Osteoblast (primary cell): Measurements from ENCODE around the gene ODF2L. TPM values are rescaled to one million over a fixed set of nuclear protein-coding genes. Genes with fewer than 3 reads are reported as not detected.
A peak's percentile ranks its signal among the peaks of the same experiment; 100 is the strongest.

Experiments used
- DNase-seq: peaks from one replicate; pipeline ENCODE4 v3.0.0; 2011; ENCODE audit warnings: low spot score, mixed read lengths; ENCODE audit not compliant: insufficient read length; ENCODE audit errors: missing footprints
- H2AFZ ChIP-seq: 2 replicates; pipeline ENCODE4 v1.6.0; 2011; ENCODE audit warnings: mild to moderate bottlenecking, low read length
- H3K27ac ChIP-seq: 2 replicates; pipeline ENCODE4 v1.5.1; 2011; ENCODE audit warnings: mild to moderate bottlenecking, low read depth, low read length, moderate library complexity
- H3K27me3 ChIP-seq: 2 replicates; pipeline ENCODE4 v1.6.0; 2012; ENCODE audit warnings: mild to moderate bottlenecking, control low read depth, inconsistent platforms, low read length, moderate library complexity; ENCODE audit not compliant: insufficient read depth
- H3K36me3 ChIP-seq: 2 replicates; pipeline ENCODE4 v1.5.1; 2011; ENCODE audit warnings: mild to moderate bottlenecking, low read length, control low read depth, moderate library complexity; ENCODE audit not compliant: insufficient read depth
- H3K4me1 ChIP-seq: 2 replicates; pipeline ENCODE4 v1.5.1; 2011; ENCODE audit warnings: mild to moderate bottlenecking, low read length, control low read depth, moderate library complexity; ENCODE audit not compliant: insufficient read depth
- H3K4me2 ChIP-seq: 2 replicates; pipeline ENCODE4 v1.6.0; 2011; ENCODE audit warnings: mild to moderate bottlenecking, low read length; ENCODE audit not compliant: insufficient read depth
- H3K4me3 ChIP-seq: fragments of 200-600 bp; sonication (generic); 3 replicates; pipeline ENCODE4 v1.5.1; 2012; ENCODE audit warnings: mild to moderate bottlenecking, low read length, inconsistent platforms; ENCODE audit not compliant: insufficient read depth
- H3K79me2 ChIP-seq: 2 replicates; pipeline ENCODE4 v1.6.0; 2012; ENCODE audit warnings: mild to moderate bottlenecking, low read length, control low read depth, inconsistent platforms; ENCODE audit not compliant: insufficient read depth
- H3K9me3 ChIP-seq: 2 replicates; pipeline ENCODE4 v1.5.1; 2011; ENCODE audit warnings: low read depth, low read length, control low read depth
- H4K20me1 ChIP-seq: 2 replicates; pipeline ENCODE4 v1.6.0; 2012; ENCODE audit warnings: mild to moderate bottlenecking, low read length, control low read depth; ENCODE audit not compliant: insufficient read depth
- small RNA-seq: library from RNA; depleted of rRNA; stranded (forward); fragments of <200 nt; gene quantifications from one replicate; pipeline ENCODE3, GENCODE V24; 2012
- total RNA-seq: library from RNA; depleted of rRNA; stranded (reverse); fragments of >200 nt; gene quantifications from 2 replicates; pipeline ENCODE4 v1.2.3, GENCODE V29; 2012
- TF ChIP-seq, protein P1 (sequence below): IDR thresholded peaks from 2 replicates; pipeline ENCODE4 v1.5.1; 2011; ENCODE audit warnings: mild to moderate bottlenecking, low read depth, low read length, moderate library complexity; ENCODE audit errors: extremely low read depth

ODF2L gene
- total RNA-seq, 1 donor: 87.6 TPM

DNA sequence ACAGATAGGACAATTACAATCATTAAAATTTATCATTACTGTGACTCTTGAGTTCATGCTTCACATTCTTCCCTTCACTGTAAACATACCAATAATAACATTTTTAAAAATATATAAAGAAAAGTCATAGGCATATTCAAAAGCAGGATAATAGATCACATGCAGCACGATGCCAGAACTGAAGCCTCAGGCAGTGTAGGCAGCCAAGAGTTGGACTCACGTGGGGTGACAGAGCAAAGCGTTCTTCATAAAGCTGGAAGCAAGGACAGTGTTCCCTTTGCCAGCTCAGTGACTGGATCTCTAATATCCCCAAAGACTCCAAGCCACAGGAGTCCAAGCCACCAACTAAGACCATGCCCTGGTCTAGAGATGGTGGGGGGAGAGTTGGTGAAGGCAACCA lies 77.7 kb downstream of the ODF2L start:
- no peaks in the 10 kb centered on the region for H4K20me1 ChIP-seq
- H3K9me3 ChIP-seq: no peaks in the 10 kb centered on the region
- no peaks in the 10 kb centered on the region for H3K4me1 ChIP-seq
- no peak for DNase-seq
- H3K27ac ChIP-seq: no peak overlapping the region
- H3K4me2 ChIP-seq: no peak overlapping the region
- H2AFZ ChIP-seq: no peak overlapping the region
- TF ChIP-seq, protein P1, sequence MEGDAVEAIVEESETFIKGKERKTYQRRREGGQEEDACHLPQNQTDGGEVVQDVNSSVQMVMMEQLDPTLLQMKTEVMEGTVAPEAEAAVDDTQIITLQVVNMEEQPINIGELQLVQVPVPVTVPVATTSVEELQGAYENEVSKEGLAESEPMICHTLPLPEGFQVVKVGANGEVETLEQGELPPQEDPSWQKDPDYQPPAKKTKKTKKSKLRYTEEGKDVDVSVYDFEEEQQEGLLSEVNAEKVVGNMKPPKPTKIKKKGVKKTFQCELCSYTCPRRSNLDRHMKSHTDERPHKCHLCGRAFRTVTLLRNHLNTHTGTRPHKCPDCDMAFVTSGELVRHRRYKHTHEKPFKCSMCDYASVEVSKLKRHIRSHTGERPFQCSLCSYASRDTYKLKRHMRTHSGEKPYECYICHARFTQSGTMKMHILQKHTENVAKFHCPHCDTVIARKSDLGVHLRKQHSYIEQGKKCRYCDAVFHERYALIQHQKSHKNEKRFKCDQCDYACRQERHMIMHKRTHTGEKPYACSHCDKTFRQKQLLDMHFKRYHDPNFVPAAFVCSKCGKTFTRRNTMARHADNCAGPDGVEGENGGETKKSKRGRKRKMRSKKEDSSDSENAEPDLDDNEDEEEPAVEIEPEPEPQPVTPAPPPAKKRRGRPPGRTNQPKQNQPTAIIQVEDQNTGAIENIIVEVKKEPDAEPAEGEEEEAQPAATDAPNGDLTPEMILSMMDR: no peak
- H3K4me3 ChIP-seq: no peak overlapping the region
- no peaks in the 10 kb centered on the region for H3K79me2 ChIP-seq
- peaks cover 2% of the 10 kb centered on the region for H3K27me3 ChIP-seq
- H3K36me3 ChIP-seq: no peaks in the 10 kb centered on the region

DNA sequence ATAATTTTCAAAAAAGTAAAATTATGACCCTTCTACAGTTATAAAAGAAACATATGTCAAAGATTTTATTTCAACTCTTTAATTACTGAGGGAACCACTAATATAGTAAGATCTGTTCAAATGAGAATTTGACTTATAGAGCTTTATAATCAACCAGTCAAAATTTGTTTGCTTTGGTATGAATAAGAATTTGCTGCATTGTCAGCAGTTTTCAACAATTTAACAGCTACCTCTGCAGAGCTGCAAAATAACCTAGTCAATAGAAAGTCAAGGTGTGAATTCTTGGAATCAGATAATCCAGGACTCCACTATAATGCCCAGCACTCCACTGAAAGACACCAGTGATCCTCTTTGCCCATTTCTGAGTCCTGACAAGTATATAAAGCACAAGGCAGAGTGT lies 78.2 kb downstream of the ODF2L start:
- H3K79me2 ChIP-seq: no peaks in the 10 kb centered on the region
- H2AFZ ChIP-seq: no peak overlapping the region
- no peak for DNase-seq
- no peaks in the 10 kb centered on the region for H4K20me1 ChIP-seq
- no peak overlapping the region for H3K27ac ChIP-seq
- no peaks in the 10 kb centered on the region for H3K27me3 ChIP-seq
- no peak overlapping the region for H3K4me2 ChIP-seq
- no peaks in the 10 kb centered on the region for H3K4me1 ChIP-seq
- TF ChIP-seq, protein P1: no peak
- H3K9me3 ChIP-seq: no peaks in the 10 kb centered on the region
- H3K36me3 ChIP-seq: no peaks in the 10 kb centered on the region
- H3K4me3 ChIP-seq: no peak overlapping the region

DNA sequence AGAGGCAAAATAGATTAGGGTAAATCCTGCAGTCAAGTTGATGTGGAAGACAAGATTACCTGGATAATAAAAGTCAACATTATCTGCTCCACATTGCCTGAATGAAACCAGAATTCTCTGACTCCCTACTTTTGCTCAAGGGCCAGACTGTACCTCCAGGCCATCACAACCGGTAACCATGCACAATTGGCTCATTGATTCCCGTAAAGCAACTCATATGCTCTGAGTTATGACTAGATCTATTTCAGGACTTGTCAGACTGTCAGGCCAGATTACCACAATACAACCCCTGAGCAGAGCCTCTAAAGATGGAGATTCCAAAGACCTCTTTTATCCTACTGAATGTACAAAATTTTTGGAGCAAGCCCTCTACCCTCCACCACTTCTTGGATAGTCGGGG lies 90.4 kb downstream of the ODF2L start:
- peak; percentile 14 for DNase-seq
- no peaks in the 10 kb centered on the region for H3K36me3 ChIP-seq
- H4K20me1 ChIP-seq: no peaks in the 10 kb centered on the region
- H3K79me2 ChIP-seq: no peaks in the 10 kb centered on the region
- TF ChIP-seq, protein P1: no peak
- no peak overlapping the region for H3K27ac ChIP-seq
- no peaks in the 10 kb centered on the region for H3K9me3 ChIP-seq
- no peak overlapping the region for H3K4me3 ChIP-seq
- H2AFZ ChIP-seq: no peak overlapping the region
- H3K4me2 ChIP-seq: no peak overlapping the region
- H3K27me3 ChIP-seq: peaks cover 6% of the 10 kb centered on the region
- no peaks in the 10 kb centered on the region for H3K4me1 ChIP-seq

DNA sequence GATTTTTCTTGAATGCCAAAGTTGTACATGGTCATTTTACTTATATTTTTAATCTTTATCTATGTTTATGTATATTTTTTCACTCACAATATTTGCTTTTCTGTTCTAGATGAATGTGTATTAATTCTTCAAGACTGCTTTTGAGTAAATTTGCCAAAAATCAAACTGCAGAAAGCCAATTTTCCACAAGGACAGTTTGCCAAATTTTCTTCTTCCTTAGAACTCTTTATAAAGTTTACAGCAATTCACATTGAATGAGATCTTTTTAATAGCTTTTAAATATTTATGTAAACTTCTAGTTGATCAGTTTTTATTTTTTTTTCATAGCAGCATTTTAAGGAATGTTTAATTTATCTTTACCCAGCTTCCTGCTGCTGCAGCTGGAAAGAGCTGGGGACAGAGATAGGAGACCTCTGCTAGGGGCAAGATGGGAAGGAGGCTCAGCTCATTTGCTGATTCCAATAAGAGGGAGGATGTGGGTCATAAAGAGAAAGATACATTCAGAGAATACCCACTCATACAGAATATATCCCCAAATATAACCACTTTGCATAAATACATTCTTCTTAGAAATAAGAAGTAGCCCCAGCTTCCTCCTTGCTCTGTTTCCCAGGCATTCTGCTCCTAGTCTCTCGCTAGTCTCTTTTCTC lies 93.0 kb downstream of the ODF2L start:
- Histone ChIP-seq H3K27me3 (peaks cover 6% of the 10 kb centered on the region), H4K20me1 (no peaks in the 10 kb centered on the region), H3K27ac (no peak overlapping the region), H3K79me2 (no peaks in the 10 kb centered on the region), H3K4me3 (no peak overlapping the region), H3K4me2 (no peak overlapping the region), H2AFZ (no peak overlapping the region), H3K9me3 (no peaks in the 10 kb centered on the region), H3K36me3 (no peaks in the 10 kb centered on the region), H3K4me1 (no peaks in the 10 kb centered on the region)
- no peak for DNase-seq
- TF ChIP-seq, protein P1: no peak

Small RNA genes within 50 kb of the gene (small RNA-seq; reads per million reads assigned to genes)
- gene MIR7856: not detected

Other genes with a start within 250 kb of the ODF2L start
- 1.1 and 1.8 TPM in 2 replicates for gene COL24A1, start 239.6 kb downstream of the ODF2L start, total RNA-seq
- 2.2 and 5.3 TPM in 2 replicates for gene CLCA2, start 27.8 kb upstream of the ODF2L start, total RNA-seq
- not detected in 2 replicates for gene CLCA1, start 72.6 kb upstream of the ODF2L start, total RNA-seq
- not detected in 2 replicates for gene CLCA4, start 150.8 kb upstream of the ODF2L start, total RNA-seq